Activated naive CD8-positive, alpha-beta T cell treated with anti-CD3 and anti-CD28 coated beads, Interleukin-2, amount 50 U/mL, for 16 hours (primary cell): ENCODE measurements around the gene TUBA4B.
"Not testable (repeated sequence)": the region's sequence is repeated elsewhere in the genome, so short reads cannot be mapped to it uniquely, and the experiment has no call there.

Experiments
- DNase-seq: peaks from one replicate; pipeline ENCODE4 v3.0.0-alpha.2; 2020; ENCODE audit warnings: low read depth, low spot score

Gene TUBA4B

DNA sequence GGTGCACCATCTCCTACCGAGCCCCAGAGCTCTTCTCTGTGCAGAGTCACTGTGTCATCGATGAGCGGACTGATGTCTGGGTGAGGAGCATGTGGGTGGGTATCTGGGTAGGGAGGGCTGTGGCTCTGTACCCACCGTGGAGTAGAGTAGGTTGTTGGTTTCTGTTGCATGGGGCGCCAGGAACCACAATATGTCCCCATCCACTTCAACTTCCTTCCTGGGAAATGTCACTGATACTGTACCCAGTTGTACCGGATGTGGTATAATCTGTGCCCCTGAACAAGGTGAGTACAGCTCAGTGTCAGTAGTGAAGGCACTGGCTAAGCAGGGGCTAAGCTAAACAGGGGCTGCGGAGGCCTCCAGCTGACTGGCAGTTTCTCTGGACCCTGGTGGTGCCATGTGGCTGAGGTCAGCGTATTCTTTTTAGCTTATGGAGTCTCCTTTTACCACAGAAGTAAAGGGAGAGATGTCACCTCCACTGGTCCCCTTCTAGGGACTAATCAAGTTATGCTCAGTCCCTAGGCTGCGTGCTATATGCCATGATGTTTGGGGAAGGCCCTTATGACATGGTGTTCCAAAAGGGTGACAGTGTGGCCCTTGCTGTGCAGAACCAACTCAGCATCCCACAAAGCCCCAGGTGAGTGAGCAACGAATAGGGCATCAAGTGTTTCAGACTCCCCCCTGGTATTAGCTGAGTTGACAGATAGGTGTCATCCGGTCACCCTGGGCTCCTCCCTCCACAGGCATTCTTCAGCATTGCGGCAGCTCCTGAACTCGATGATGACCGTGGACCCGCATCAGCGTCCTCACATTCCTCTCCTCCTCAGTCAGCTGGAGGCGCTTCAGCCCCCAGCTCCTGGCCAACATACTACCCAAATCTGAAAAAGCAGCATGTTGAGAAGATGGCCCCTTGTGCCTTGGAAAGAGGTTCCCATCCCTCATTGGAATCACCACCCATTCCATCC lies 5.1 kb upstream of the TUBA4B start:
- no peak for DNase-seq

DNA sequence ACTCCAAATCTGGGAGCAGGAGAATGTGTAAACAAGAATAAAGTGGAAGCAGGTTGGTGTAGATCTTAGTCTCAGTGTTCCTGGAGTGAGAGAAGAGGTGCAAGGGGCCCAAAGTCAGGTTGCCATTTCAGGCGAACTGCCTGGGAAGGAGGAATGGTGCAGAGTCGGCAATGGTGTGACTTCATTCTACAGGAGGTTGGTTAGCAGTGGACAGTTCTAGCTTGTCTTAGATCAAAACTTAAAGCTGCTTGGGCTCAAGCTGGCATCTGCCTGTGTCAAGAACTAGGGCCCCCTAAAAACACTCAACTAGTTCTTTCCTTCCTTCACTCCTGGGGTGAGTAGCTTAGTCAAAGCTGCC lies 4.2 kb upstream of the TUBA4B start:
- DNase-seq = no peak

DNA sequence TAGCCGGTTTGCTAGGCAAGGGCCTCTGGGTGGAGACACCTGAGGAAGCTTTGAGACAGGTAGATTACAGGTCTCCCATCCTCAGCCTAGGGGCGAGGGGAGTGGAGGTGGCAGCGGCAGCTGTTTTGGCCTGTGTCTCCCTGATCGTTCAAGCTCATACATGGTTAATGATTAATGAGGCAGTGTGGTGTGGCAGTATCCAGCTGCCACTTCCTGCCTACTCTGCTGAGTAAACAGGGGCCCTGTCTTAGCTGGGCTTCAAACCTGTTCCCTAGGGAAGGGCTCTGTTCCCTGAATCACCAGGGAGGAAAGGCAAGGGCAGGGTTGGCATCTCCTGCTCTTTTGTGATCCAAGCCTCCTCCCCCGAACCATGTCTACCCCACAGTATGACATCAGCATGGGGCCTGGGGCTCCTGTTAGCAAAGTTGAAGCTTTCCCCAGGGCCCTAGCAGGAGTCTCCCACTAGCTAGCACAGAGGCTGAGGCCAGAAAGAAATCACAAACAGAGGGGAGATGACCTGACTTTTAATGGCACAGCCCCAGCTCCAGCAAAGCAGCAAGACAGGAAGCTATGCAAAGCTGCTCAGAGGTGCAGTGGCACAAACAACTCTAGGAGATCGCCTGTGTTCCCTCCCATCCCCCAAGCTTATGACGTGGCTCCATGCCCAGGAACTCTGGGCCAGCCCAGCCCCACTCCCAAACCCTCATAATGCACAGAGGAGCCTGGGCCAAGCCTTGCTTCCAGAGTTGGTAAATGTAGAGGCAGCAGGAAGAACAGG lies 3.7 kb upstream of the TUBA4B start:
- no peak for DNase-seq

GRCh38 chr2:219250049-219250781 lies 2.8 kb upstream of the TUBA4B start:
- DNase-seq = no peak

- no peak for DNase-seq
These were observed 1.4 kb upstream of the TUBA4B start for GRCh38 chr2:219251656-219252055.

- DNase-seq = no peak
These were observed 959 bp upstream of the TUBA4B start for GRCh38 chr2:219252084-219252483.

- no peak for DNase-seq
These were observed 508 bp upstream of the TUBA4B start for GRCh38 chr2:219252570-219252899.

GRCh38 chr2:219253753-219254589 lies 928 bp downstream of the TUBA4B start, which contains the start of gene TUBA4A:
Gene TUBA4A (minus strand): TSS chr2:219253918. CDS start chr2:219253858, 60 bp downstream.
- DNase-seq = peak; percentile 75

DNA sequence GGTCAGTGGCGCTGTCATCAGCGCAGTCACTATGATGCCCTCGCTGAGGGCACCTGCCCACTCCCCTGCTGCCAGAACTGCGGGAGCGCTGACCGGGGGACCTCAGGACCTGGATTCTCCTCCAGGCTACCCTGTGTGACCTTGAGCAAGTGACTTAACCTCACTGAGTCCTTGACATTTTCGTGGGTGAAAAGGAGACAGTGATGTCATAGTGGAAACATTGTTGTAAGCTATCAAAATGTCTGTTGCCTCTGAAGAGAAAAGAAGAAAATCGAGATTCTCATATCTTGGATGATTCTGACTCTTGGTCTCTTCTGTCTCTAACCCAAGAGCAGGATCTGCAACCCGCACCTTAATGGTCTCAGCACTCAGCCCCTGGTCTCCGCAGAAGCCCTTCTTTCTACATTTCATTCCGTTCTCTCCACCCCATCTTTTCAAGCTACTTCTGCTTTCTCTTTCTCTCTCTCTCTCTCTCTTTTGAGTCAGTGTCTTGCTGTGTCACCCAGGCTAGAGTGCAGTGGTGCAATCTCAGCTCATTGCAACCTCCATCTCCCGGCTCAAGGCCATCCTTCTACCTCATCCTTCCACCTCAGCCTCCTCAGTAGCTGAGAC lies 1.7 kb downstream of the TUBA4B start:
- no peak for DNase-seq

- not testable (repeated sequence) for DNase-seq
These were observed 5.9 kb downstream of the TUBA4B start for GRCh38 chr2:219258942-219259341.

DNA sequence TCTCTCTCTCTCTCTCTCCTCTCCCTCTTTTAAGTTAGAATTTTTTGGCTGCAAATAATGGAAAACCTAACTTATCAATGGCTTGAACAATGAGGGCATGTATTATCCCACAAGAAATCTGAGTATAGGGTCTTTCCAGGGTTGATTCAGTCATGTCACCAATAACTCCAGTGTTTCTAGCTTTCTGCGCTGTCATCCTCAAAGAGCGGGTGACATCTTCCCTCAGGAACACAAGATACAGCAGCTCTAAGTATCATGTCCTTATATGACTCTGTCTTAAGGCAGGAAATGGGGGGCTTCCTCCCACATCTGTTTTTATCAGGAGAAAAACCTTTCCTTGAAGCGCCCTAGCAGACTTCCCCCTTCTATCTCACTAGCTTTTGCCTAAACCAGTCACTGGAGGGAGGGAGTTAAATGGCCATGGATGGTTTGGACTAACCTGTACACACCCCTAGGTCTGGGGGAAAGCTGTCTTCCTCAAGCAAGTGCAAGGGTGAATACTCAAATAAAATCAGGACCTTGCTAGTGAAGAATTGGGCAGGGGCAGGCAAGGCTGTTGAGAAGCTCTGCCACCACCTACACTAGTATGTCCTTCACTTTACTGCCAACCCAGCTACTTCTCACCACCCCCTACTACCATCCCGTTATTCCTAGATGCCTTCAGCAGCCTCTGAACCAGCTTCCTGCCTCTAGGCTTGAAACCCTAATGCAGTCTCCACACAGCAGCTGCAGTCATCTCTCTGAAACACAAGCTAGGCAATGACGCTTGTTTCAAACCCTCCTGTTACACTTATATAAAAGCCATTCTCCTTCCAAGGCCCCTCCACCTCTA lies 8.2 kb downstream of the TUBA4B start:
- DNase-seq = no peak

GRCh38 chr2:219266232-219266631 lies 13.2 kb downstream of the TUBA4B start:
- DNase-seq = no peak

GRCh38 chr2:219266886-219267285 lies 13.8 kb downstream of the TUBA4B start:
- DNase-seq = no peak

GRCh38 chr2:219268294-219268693 lies 15.3 kb downstream of the TUBA4B start:
- DNase-seq = no peak

GRCh38 chr2:219269362-219270054 lies 16.5 kb downstream of the TUBA4B start:
- DNase-seq = no peak

GRCh38 chr2:219270055-219270372 lies 17.0 kb downstream of the TUBA4B start:
- DNase-seq = no peak

DNA sequence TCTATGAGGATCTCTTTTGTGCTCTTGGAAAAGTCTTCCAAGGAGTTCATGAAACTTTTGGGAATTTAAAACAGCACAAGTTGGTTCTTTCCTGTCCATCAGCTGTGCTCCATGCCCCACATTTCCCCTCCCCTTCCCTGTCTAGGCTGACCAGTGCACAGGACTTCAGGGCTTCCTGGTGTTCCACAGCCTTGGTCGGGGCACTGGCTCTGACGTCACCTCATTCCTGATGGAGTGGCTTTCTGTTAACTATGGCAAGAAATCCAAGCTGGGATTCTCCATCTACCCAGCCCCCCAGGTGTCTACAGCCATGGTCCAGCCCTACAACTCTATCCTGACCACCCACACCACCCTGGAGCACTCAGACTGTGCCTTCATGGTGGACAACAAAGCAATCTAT lies 18.0 kb downstream of the TUBA4B start:
- no peak for DNase-seq

DNA sequence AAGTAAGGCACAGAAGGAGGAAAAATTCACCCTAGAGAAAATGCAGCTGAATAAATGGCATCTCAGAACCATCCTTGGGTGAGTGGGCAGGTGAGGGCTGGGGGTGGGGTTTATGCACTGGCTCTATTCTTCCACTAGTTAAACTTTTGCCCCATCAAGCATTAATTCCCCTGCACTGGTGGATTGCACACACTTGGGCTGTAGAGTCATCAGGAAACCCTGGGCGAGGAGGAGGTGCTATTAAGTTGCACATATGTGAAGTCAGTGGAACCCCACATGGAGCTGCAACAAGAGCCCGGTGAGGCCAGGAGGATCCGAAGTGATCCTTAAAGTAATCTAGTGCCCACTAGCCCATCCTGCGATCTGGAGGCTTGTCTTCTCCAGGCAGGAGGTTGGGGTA lies 19.3 kb downstream of the TUBA4B start:
- no peak for DNase-seq

DNA sequence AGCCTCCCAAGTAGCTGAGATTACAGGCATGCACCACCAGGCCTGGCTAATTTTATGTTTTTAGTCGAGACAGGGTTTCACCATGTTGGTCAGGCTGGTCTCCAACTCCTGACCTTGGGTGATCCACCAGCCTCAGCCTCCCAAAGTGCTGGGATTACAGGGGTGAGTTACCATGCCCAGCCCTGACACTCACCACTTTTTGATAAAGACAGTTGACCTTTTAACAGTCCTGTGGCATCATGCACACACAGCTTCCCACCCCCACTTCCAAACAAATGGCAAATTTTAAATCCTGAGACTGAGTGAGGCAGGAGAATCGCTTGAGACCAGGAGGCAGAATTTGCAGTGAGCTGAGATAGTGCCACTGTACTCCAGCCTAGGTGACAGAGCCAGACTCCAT lies 20.0 kb downstream of the TUBA4B start:
- no peak for DNase-seq
